Stomach (tissue), 9 donors: ENCODE data around the gene TNFRSF1B. TPM values are rescaled to one million over a fixed set of nuclear protein-coding genes. Genes with fewer than 3 reads are reported as not detected.

Experiments used
- DNase-seq, 2 donors: peaks; one replicate each; pipeline versions ENCODE4 v3.0.0 to v3.0.0-alpha.2; 2013 to 2019
- H3K27ac ChIP-seq, 5 donors: fragments of 200-600 bp in 4 of 5; sonication (generic) in 4 of 5; one replicate each; pipeline ENCODE4 v1.5.1; 2013 to 2019; ENCODE audit warnings: mild to moderate bottlenecking in 1 of 5, moderate library complexity in 1 of 5
- H3K27me3 ChIP-seq, 3 donors: fragments of 200-600 bp; sonication (generic); one replicate each; pipeline ENCODE4 v1.5.1; 2017 to 2019; ENCODE audit warnings: mixed run types in 1 of 3
- H3K36me3 ChIP-seq, 4 donors: fragments of 200-600 bp; sonication (generic); 1 replicate in 3 of 4; 2 replicates in 1 of 4; pipeline ENCODE4 v1.5.1; 2016 to 2019
- H3K4me1 ChIP-seq, 4 donors: fragments of 200-600 bp; sonication (generic); one replicate each; pipeline ENCODE4 v1.5.1; 2016 to 2019
- H3K4me3 ChIP-seq, 4 donors: fragments of 200-600 bp; sonication (generic) in 3 of 4; one replicate each; pipeline ENCODE4 v1.5.1; 2016 to 2019; ENCODE audit warnings: mild to moderate bottlenecking in 1 of 4
- H3K9me3 ChIP-seq, 4 donors: fragments of 200-600 bp; sonication (generic); one replicate each; pipeline ENCODE4 v1.5.1; 2016 to 2019
- CTCF ChIP-seq, 7 experiments: fragments of 450-650 bp in 4 of 7; fragments of 200-600 bp in 3 of 7; sonication (generic) in 3 of 7; IDR thresholded peaks; one replicate each; pipeline ENCODE4 v1.5.1; 2016 to 2019; ENCODE audit warnings: antibody characterized with exemption in 7 of 7, control low read depth in 2 of 7, mild to moderate bottlenecking in 1 of 7
- EP300 ChIP-seq: sonication (generic); formaldehyde crosslinking; IDR thresholded peaks from one replicate; pipeline ENCODE4 v1.6.1; 2017; ENCODE audit warnings: antibody characterized with exemption
- POLR2A ChIP-seq, 4 donors: fragments of 450-650 bp; IDR thresholded peaks; one replicate each; pipeline ENCODE4 v1.6.1; 2016; ENCODE audit warnings: antibody characterized with exemption in 4 of 4, control low read depth in 2 of 4, mild to moderate bottlenecking in 1 of 4, moderate library complexity in 1 of 4
- POLR2AphosphoS5 ChIP-seq, 3 donors: sonication (generic); formaldehyde crosslinking; IDR thresholded peaks; one replicate each; pipeline ENCODE4 v1.6.1; 2016; ENCODE audit warnings: antibody characterized with exemption in 3 of 3
- WGBS, 5 donors: extraction: QIAGEN DNeasy Blood & Tissue Kit in 3 of 5; methylation state at CpG; one replicate each; pipeline versions ENCODE4 v1.1.5 to v1.1.7; 2013 to 2018; 5-methylcytosine and 5-hydroxymethylcytosine counted together
- intact Hi-C: fragments of 100-400 bp; cut with DNase I; formaldehyde crosslinking; loops from one replicate; pipeline ENCODE4 v1.15.1; 2023; ENCODE audit warnings: low total_unique reads
- polyA plus RNA-seq, 3 donors: library from polyadenylated mRNA; stranded (reverse); fragments of 200-250 nt; gene quantifications; one replicate each; pipeline ENCODE4 v1.2.3, GENCODE V29; 2013
- total RNA-seq, 5 donors: library from RNA; depleted of rRNA; stranded (reverse); fragments of >200 nt; gene quantifications; one replicate each; pipeline versions ENCODE4 v1.1.0 to v1.2.3, GENCODE V29; 2014 to 2016
- donor health status: healthy with polysubstance abuse.
- donor health status: Bipolar disorder and iron deficiency.
- donor health status: healthy.

TNFRSF1B gene
- total and polyA plus RNA-seq, 8 donors = 5.4 to 24.3 (median 11.5) TPM

GRCh38 chr1:12148160-12148957 lies 18.4 kb upstream of the TNFRSF1B start:
- H3K4me1 ChIP-seq = peaks cover 21 to 89% (median 35%) of the 10 kb centered on the region in 4 donors
- DNase-seq = peak; percentile 69 to 82
- no peaks in the 10 kb centered on the region for H3K36me3 ChIP-seq
- WGBS, 5 donors = 59 to 69% (median 63%) methylated on average over 8 of the region's 8 CpGs
- TF ChIP-seq CTCF (IDR thresholded peaks at IDR 0.05) (no peak), POLR2AphosphoS5 (IDR thresholded peaks at IDR 0.05) (peak in 2 of 3 donors; percentile 9 to 43)
- peaks cover 0 to 6% (median 0%) of the 10 kb centered on the region in 3 donors for H3K27me3 ChIP-seq
- H3K4me3 ChIP-seq = no peak overlapping the region
- H3K9me3 ChIP-seq = peaks cover 0 to 4% (median 0%) of the 10 kb centered on the region in 4 donors
- H3K27ac ChIP-seq = peak overlapping the region; percentile 43 to 84 (median 68)
- intact Hi-C loops = no loop called here

GRCh38 chr1:12148958-12149790 lies 17.6 kb upstream of the TNFRSF1B start:
- 68 to 82% (median 76%) methylated on average over 5 of the region's 5 CpGs for WGBS, 5 donors
- TF ChIP-seq POLR2AphosphoS5 (IDR thresholded peaks at IDR 0.05) = no peak
- no peak for TF ChIP-seq POLR2A (IDR thresholded peaks at IDR 0.05)
- no peak for TF ChIP-seq EP300
- no peak for TF ChIP-seq CTCF (IDR thresholded peaks at IDR 0.05)
- Histone ChIP-seq H3K27ac (peak overlapping the region; percentile 40 to 84 (median 68)), H3K4me3 (no peak overlapping the region), H3K27me3 (peaks cover 0 to 6% (median 0%) of the 10 kb centered on the region in 3 donors), H3K4me1 (peaks cover 13 to 81% (median 27%) of the 10 kb centered on the region in 4 donors), H3K9me3 (peaks cover 0 to 4% (median 0%) of the 10 kb centered on the region in 4 donors), H3K36me3 (no peaks in the 10 kb centered on the region)
- intact Hi-C loops = no loop called here
- no peak for DNase-seq

- H3K4me1 ChIP-seq = peaks cover 12 to 75% (median 23%) of the 10 kb centered on the region in 4 donors
Measured at GRCh38 chr1:12149791-12150175, 17.0 kb upstream of the TNFRSF1B start.

More at GRCh38 chr1:12149791-12150175, 17.0 kb upstream of the TNFRSF1B start:
- no peak for DNase-seq
- Histone ChIP-seq H3K27me3 (peaks cover 0 to 6% (median 0%) of the 10 kb centered on the region in 3 donors), H3K4me3 (no peak overlapping the region), H3K27ac (peak overlapping the region in 4 of 5 donors; percentile 29 to 84 (median 74)), H3K9me3 (peaks cover 0 to 4% (median 0%) of the 10 kb centered on the region in 4 donors), H3K36me3 (no peaks in the 10 kb centered on the region)
- intact Hi-C loops = no loop called here
- 82 to 94% (median 90%) methylated on average over 6 of the region's 6 CpGs for WGBS, 5 donors
- TF ChIP-seq CTCF (IDR thresholded peaks at IDR 0.05) (no peak), POLR2A (IDR thresholded peaks at IDR 0.05) (no peak), EP300 (no peak), POLR2AphosphoS5 (IDR thresholded peaks at IDR 0.05) (no peak)
